Measurements from ENCODE around the gene C1orf185.

C1orf185 gene

DNA sequence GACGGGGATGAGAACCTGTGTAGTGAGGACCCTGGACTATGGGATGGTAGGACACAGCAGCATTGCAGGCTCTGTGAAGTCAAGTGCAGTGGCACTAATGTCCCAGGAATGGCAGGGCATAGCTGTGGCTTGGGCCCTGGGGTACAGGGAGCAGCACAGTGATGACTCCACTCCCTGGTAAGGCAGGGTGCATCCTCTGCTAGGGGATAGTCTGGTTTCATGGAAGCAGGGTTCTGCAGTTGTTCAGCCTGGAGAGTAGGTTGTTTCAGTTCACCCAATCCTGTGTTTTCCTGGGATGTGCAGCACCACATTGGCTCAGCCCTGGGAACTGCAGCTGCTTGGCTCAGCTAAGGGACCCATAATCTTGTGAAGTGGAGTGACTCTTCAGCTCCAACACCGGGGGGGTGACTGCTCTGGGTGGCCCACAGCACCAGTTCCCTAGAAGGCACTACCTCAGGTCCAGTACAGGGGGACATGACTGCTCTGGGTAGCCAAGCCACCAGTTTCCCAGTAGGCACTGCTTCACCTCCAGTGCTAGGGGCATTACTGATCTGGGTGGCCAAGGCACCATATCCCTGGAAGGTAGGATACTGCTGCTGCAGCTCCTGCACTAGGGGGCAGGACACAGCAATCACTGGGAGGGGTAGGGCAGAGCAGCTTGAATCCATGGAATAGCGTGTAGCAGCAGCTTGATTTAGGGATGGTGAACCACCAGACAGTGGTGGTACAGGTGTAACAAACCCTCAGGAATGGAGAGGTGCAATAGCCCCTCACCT, 15.3 kb upstream of the C1orf185 start:
- Histone ChIP-seq H3K79me2 (ENCODE audit: insufficient read depth, low read length) (no peaks in the 10 kb centered on the region), H3K27me3 (ENCODE audit: insufficient read depth, low read length) (no peaks in the 10 kb centered on the region), H2AFZ (ENCODE audit: low read length) (no peak overlapping the region), H3F3A (ENCODE audit: insufficient read depth, low read length) (no peaks in the 10 kb centered on the region), H3K9me2 (ENCODE audit: low read depth, low read length) (no peaks in the 10 kb centered on the region), H4K20me1 (ENCODE audit: insufficient read depth, low read length) (no peaks in the 10 kb centered on the region), H3K4me1 (ENCODE audit: insufficient read depth, low read length, severe bottlenecking) (no peaks in the 10 kb centered on the region), H3K9me3 (ENCODE audit: low read length) (no peaks in the 10 kb centered on the region), H3K36me3 (ENCODE audit: insufficient read depth, low read length) (no peaks in the 10 kb centered on the region), H3K4me2 (ENCODE audit: low read length) (no peak overlapping the region), H3K27ac (ENCODE audit: low read depth, low read length, poor library complexity, severe bottlenecking) (no peak overlapping the region), H3K4me3 (ENCODE audit: low read depth, low read length, poor library complexity, severe bottlenecking) (no peak overlapping the region), H3K9ac (ENCODE audit: low read length) (no peak overlapping the region)
- no peak for TF ChIP-seq EZH2 (IDR thresholded peaks at IDR 0.05; ENCODE audit: borderline replicate concordance, low read length)
- TF ChIP-seq, protein P1, sequence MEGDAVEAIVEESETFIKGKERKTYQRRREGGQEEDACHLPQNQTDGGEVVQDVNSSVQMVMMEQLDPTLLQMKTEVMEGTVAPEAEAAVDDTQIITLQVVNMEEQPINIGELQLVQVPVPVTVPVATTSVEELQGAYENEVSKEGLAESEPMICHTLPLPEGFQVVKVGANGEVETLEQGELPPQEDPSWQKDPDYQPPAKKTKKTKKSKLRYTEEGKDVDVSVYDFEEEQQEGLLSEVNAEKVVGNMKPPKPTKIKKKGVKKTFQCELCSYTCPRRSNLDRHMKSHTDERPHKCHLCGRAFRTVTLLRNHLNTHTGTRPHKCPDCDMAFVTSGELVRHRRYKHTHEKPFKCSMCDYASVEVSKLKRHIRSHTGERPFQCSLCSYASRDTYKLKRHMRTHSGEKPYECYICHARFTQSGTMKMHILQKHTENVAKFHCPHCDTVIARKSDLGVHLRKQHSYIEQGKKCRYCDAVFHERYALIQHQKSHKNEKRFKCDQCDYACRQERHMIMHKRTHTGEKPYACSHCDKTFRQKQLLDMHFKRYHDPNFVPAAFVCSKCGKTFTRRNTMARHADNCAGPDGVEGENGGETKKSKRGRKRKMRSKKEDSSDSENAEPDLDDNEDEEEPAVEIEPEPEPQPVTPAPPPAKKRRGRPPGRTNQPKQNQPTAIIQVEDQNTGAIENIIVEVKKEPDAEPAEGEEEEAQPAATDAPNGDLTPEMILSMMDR (IDR thresholded peaks at IDR 0.05; ENCODE audit: low read length), result no peak

DNA sequence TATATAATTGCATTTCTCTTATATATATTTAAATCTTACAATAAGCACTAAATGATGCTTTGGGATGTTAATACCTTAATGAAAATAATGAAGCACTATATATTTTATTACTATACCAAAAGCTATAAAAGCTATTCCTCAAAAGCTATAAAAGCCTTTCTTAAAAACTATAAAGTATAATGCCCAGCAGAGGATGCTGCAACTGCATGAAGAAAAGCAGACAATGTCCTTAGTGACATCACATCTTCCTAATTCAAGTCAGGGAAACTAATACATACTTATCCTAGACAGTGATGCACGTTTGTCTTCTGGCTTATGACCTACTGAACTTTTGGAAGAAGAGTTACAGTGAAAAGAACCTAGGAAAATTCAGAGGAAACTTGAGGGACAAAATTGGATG, 13.6 kb upstream of the C1orf185 start:
- H4K20me1 ChIP-seq (ENCODE audit: insufficient read depth, low read length), result no peaks in the 10 kb centered on the region
- H3F3A ChIP-seq (ENCODE audit: insufficient read depth, low read length), result no peaks in the 10 kb centered on the region
- no peak overlapping the region for H3K4me2 ChIP-seq (ENCODE audit: low read length)
- H3K9me3 ChIP-seq (ENCODE audit: low read length), result no peaks in the 10 kb centered on the region
- no peaks in the 10 kb centered on the region for H3K4me1 ChIP-seq (ENCODE audit: insufficient read depth, low read length, severe bottlenecking)
- H3K4me3 ChIP-seq (ENCODE audit: low read depth, low read length, poor library complexity, severe bottlenecking), result no peak overlapping the region
- H3K36me3 ChIP-seq (ENCODE audit: insufficient read depth, low read length), result no peaks in the 10 kb centered on the region
- no peaks in the 10 kb centered on the region for H3K27me3 ChIP-seq (ENCODE audit: insufficient read depth, low read length)
- H3K27ac ChIP-seq (ENCODE audit: low read depth, low read length, poor library complexity, severe bottlenecking), result no peak overlapping the region
- no peaks in the 10 kb centered on the region for H3K79me2 ChIP-seq (ENCODE audit: insufficient read depth, low read length)
- no peak overlapping the region for H2AFZ ChIP-seq (ENCODE audit: low read length)
- H3K9me2 ChIP-seq (ENCODE audit: low read depth, low read length), result no peaks in the 10 kb centered on the region; the same call in 1 of the 2 replicates
- TF ChIP-seq, protein P1 (IDR thresholded peaks at IDR 0.05; ENCODE audit: low read length), result peak; percentile 31
- TF ChIP-seq EZH2 (IDR thresholded peaks at IDR 0.05; ENCODE audit: borderline replicate concordance, low read length), result no peak
- no peak overlapping the region for H3K9ac ChIP-seq (ENCODE audit: low read length)

DNA sequence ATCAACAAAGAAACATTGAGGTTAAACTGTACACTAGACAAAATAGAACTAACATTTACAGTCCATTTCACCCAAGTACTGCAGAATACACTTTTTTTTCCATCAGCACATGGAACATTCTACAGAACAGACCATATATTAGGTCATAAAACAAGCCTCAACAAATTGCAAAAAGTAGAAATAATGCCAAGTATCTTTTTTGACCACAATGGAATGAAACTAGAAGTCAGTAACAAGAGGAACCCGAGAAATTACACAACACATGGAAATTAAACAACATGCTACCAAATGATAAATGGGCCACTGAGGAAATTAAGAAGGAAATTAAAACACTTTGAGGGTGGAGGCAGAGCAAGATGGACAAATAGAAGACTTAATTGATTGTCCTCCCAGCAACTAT, 8.4 kb upstream of the C1orf185 start:
- no peaks in the 10 kb centered on the region; the same call in 1 of the 2 replicates for H3K9me2 ChIP-seq (ENCODE audit: low read depth, low read length)
- no peak overlapping the region for H3K9ac ChIP-seq (ENCODE audit: low read length)
- H3K27ac ChIP-seq (ENCODE audit: low read depth, low read length, poor library complexity, severe bottlenecking), result no peak overlapping the region
- H3K36me3 ChIP-seq (ENCODE audit: insufficient read depth, low read length), result no peaks in the 10 kb centered on the region
- no peaks in the 10 kb centered on the region for H3K27me3 ChIP-seq (ENCODE audit: insufficient read depth, low read length)
- no peaks in the 10 kb centered on the region for H3K4me1 ChIP-seq (ENCODE audit: insufficient read depth, low read length, severe bottlenecking)
- H3K4me2 ChIP-seq (ENCODE audit: low read length), result no peak overlapping the region
- no peak for TF ChIP-seq EZH2 (IDR thresholded peaks at IDR 0.05; ENCODE audit: borderline replicate concordance, low read length)
- TF ChIP-seq, protein P1 (IDR thresholded peaks at IDR 0.05; ENCODE audit: low read length), result no peak
- no peaks in the 10 kb centered on the region for H3K79me2 ChIP-seq (ENCODE audit: insufficient read depth, low read length)
- no peak overlapping the region for H3K4me3 ChIP-seq (ENCODE audit: low read depth, low read length, poor library complexity, severe bottlenecking)
- H2AFZ ChIP-seq (ENCODE audit: low read length), result no peak overlapping the region
- no peaks in the 10 kb centered on the region for H3F3A ChIP-seq (ENCODE audit: insufficient read depth, low read length)
- no peaks in the 10 kb centered on the region for H3K9me3 ChIP-seq (ENCODE audit: low read length)
- no peaks in the 10 kb centered on the region for H4K20me1 ChIP-seq (ENCODE audit: insufficient read depth, low read length)
